Stimulated activated naive CD4-positive, alpha-beta T cell (primary cell): ENCODE data around the gene ACE.
"Not testable (repeated sequence)": the region's sequence is repeated elsewhere in the genome, so short reads cannot be mapped to it uniquely, and the experiment has no call there.

Source experiments
- DNase-seq, 6 experiments: peaks; one replicate each; lab custom pipeline; 2025; lab: John Stamatoyannopoulos, UW

Gene ACE

DNA sequence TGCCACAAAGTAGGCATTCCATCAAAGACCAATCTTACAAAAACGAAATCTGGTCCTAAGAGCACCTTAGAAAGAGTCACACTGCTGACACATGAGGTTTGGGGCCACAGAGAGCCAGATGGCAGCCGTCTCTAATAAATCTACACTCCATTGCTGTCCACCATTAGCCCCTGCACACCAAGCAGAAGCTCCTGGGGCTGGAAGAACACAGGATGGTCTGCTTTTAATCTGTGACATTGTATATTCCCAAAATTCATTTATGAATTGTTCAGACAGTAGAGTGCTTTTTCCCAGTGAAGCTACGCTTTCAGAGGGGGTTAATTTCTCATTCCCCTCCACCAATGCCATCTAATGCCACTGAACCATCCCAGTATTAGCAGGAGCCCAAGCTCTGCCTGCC, 32.4 kb upstream of the ACE start:
- DNase-seq: no peak

DNA sequence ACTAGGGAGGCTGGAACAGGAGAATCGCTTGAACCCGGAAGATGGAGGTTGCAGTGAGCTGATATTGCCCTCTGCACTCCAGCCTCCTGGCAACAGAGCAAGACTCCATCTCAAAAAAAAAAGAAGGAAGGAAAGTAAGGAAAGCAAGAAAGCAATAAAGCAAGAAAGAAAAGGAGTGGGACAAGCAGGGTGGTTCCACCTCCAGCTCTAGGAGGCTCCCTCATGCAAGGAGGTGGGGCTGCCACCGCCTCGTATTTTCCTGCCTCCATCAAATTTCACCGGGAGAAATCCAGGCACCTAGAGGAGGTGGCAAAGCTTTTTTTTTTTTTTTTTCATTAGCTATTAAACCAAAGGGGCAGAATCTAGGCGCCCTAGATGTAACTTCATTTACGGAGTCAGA, 31.8 kb upstream of the ACE start:
- DNase-seq: no peak

DNA sequence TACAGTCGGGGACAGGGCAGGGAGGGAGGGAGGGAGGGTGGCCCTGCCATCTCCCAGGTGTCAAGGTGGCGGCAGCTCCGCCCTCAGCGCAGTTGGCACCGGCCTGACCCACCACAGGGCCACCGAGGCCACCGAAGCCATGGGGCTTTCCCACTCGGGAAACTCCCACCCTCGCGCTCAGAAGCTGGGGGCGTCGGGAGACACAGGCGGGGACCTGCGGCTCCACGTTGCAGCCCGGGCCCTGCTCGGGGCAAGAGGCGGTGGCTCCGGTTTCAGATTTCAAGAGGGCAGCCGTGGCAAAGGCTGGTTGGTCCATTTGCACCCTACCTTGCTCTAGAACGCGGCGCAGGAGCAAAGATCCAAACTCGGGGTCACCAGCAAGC, 31.3 kb upstream of the ACE start:
- peak in 4 of 6 experiments; percentile 17 to 60 (median 50) for DNase-seq

DNA sequence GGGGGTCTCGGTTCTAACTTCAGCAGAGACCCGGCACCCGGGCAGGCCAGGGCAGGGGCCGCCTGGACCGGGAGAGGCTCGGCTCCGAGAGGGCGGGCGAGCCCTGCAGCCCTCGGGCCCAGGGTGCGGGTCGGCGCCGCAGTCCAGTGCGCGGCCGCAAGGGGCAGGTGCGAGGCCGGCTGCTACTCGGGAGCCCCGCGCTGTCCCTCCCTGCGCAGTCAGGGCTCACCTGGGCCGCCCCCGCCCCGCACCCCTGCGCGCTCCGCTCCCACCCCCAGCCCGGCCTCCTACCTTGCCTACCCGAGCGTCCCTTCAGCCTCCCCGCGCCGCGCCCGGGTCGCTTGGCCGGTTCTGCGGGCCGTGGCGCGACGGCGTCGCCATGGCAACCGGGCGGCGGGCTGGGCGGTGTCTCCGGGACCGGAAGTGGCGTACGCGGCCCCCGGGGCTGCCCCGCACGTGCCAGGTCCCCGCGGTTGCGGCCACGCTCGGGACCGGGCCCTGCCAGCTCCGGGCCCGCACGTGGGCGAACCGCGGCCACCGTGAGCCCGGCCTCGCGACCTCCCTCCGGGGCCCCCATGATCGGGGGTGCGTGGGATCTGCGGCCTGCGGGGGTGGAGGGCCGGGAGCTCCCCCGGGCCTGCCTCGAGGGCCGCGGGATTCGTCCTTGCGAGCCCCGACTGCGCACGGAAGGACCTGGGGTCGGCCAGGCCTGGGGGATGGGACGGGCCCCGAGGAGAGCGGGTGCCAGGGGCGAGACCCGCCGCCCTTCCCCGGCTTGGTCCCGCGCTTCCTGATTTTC, 30.7 kb upstream of the ACE start, which contains the start of gene CYB561:
Gene CYB561, minus strand, starts transcription at position 353 of the 799 bp plus-strand sequence. CDS start 8,759 bp downstream, outside the sequence.
- peak; percentile 17 to 73 (median 60) for DNase-seq

DNA sequence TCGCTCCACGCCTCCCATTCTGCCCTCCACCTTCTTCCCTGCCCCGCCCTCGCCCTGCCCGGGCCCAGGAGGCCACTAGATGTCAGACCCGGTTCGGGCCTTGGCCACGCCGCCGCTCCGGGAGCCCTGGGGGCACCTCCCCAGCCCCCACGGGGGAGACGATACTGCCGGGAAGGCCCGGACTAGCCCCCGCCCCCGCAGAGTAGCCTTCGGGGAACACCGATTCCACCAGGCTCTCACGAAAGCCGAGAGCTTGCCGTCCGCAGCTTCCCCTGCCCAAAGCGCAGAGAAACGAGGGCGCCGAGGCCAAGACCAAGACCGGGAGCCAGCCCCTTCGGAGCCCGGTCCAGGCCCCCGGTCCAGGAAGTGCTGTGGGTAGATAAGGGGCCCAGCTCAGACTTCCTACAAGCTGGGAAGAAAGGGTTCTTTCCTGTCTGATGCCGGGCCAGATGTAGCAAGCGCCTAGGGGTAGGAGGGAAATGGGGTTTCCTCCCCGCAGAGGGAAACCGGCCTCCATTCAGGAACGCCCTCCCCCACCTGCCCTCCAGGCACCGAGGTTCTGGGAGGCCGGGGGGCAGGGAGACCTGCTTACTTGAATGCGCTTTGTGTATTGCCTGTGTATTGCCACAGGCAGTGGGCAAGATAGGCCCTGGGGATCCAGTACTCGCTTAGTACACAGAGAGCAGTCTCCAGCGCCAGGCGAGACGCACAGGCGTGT, 29.9 kb upstream of the ACE start:
- peak in 5 of 6 experiments; percentile 13 to 56 (median 32) for DNase-seq

DNA sequence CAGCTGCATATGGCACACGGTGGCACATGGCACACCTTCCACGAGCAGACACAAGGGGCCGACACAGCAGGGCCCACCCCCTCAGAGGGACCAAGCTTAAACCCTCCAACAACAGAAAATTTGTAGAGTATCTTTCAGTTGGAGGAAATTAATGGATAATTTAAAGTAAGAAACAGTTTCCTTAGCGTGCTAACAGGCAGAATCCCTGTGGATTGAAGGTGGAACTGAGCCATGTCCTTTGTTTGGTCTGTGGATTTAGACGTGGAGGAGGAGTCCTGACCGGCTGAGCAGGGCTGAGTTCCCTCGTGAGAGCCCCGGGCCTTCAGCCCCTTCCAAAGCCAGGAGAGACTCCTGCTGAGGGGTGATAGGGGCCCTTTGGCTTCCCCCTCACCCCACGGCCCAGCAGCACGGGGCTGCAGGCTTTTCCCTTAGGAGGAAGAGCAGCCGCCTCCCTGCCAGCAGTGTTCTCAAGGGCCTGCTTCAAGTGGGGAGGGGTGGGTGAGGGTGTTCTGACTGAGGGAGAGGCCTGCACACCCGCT, 29.3 kb upstream of the ACE start:
- no peak for DNase-seq

DNA sequence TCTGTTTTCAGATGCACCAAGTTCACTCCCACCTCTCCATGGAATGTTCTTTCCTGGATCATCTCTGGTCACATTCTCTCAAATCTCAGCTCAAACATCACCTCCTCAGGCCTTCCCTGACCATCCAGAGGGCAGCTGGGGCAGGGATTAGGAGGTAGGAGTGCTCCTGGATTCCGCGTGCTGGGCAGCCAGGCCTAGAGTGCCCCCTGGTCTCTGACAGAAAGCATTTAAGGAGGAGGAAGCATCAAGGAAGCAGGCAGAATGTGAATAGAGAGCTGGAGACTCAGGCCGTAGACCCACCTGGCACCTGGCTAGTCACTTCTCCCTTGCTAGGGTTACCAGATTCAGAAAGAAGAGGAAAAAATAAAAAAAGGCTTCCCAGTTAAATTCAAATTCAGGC, 28.2 kb upstream of the ACE start:
- DNase-seq: no peak

DNA sequence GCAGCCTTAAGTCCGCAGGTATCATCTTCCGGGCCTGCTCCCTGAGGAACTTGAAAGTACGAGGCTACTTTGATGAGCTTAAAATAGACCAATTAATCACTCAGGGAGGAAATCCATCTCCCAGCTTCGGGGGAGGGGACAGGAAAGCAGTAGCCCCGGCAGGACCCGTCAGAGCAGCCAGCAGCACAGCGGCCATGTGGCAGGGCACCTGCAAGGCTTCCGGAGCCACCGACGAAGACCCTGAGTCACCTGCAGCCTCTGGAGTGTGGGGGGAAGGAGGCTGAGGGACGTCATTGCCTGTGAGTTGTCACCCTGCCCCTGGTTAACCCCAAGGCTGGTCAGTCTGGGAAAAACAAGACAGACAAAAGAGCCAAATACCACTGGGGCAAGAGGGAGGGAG, 26.3 kb upstream of the ACE start:
- no peak for DNase-seq

DNA sequence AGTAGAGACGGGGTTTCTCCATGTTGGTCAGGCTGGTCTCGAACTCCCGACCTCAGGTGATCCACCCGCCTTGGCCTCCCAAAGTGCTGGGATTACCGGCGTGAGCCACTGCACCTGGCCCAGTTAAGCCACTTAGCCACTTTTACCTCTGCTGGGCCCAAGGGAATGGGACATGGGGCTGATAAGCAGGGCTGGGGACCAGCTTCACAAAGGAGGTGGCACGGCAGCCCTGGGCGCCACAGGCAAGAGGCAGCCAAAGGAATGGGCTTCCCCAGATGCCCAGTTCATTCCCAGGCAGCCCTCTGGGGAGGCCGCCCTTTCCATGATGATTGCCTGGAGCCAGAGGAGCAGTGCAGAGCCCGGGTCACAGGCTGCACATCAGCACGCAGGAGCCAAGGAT, 25.7 kb upstream of the ACE start:
- no peak for DNase-seq

DNA sequence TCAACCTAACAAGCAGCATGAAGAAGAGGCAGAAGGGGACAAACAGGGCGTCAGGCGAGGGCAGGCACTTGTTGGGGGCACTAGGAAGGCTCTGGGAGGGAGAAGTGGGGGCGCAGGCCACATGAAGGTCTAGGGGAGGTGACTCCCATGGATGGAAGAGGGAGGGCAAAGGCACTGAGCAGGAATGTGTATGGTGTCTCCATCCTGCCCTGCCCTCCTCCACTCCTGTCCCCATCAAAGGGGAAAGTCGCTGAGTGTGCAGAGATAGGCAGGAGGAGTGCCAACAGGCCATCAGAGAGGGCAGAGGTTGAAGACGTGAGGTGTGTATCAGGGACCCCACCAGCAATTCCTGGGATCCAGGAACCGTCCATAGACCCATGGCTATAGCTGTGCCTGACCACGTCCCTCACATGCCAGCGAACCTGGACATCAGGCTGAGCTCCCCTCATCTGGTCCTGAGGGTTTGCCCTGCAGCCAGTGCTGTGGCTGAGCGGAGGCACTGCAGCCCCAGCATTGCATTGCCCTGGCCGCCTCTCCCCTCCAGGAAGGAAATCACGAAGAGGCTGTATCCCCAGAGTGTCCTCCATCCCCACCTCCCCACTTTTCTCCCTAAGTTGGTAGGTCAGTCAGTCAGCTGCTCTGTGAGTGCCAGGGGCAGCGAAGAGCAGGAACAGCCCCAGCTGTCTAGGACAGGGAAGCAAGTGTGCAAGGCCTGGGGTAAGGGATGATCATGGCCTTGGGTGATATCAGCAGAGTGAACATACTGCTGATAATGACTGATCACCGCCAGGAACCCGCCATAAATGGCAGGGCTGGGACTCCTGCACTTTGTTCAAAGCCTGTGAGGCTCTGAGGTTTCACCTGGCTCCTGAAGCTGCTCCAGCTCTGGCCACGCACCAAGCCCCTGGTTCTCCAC, 24.6 kb upstream of the ACE start:
- DNase-seq: no peak

DNA sequence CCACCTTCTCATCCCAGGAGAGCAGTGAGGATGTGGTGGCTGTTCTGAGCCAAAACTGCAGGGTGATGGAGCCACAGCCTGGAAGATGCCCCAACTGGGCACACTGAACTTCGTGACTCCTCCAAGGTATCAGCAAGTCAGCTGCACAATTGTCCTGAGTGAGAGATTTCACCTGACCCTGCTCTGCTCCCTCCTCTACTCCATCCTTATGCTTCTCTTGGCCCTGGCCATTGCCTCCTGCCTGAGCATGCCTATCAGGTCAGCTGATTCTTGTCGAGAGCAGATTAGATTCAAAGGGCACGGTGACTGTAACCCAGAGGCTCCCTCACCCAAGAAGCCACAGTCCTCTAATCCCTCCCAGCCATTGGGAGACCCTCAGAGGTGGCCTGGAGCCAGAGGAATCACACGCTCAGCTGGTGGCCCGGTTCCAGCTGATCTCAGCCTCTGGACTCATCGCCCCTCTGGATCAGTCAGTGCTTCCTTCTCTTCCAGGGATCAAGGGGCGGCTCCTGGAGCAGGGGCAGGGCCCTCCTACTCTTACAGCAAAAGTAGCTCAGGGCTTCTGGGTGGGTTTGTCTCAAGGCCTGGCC, 23.8 kb upstream of the ACE start:
- DNase-seq: no peak

DNA sequence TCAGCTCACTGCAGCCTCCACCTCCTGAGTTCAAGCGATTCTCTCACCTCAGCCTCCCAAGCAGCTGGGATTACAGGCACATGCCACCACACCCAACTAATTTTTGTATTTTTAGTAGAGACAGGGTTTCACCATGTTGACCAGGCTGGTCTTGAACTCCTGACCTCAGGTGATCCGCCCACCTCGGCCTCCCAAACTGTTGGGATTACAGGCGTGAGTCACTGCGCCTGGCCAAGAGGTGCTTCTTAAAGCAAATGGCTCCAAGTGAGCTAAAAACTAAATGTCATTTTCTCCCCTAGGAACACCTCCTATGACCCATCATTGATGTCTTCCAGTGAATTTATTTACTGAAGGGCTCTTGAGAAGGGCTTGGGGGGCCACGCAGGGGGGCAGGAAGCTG, 22.5 kb upstream of the ACE start:
- DNase-seq: not testable (repeated sequence)

DNA sequence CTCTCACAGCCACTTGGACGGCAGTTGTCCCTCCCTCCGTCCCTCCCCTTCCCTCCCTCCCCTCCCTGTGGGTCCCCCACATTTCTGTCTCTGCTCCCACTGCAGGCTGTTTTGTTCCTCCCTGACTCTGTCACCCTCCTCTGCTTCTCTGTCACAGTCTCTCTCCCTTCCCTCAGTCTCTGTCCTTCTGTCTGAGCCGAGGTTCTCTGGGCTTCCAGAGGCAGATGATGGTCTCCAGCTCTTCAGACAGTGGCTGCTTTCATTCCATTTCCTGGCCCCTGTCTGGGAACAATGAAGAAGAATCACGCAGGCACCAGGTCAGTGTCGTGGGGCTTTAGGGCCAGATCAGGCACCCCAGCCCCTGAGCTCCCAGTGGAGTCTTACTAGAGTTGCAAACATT, 21.9 kb upstream of the ACE start:
- no peak for DNase-seq

DNA sequence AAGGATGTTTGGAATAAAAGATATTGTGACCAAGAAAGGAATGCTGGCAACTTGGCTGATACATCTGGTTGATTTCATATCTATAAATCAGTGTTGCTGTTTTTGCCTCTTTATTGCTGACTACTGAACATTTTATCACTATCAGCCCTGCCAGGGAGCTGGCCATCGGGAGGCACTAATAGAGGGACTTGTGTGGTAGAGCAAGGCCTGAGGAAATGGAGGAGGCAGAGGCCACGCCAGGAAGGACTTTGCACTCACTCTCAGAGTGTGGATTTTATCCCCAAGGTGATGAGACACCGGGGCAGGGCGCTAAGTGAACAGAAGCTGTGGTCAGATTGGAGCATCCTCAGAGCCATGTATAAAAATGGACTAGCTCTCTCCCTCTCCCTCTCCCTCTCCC, 21.4 kb upstream of the ACE start:
- DNase-seq: no peak

DNA sequence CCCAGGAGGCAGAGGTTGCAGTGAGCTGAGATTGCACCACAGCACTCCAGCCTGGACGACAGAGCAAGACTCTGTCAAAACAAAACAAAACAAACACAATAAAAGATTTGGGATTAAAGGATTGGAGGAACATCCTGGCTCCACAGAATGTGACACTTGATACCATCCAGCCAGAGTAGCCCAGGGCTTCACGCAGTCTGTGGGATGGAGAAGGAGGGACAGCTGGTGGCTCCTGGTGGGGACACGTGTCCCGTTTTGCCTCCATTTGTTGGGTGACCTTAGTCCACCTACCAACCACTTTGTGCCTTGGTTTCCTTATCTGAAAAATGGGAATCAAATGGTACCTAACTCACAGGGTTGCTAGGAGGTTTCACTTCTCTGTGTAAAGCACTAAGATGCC, 18.4 kb upstream of the ACE start:
- DNase-seq: no peak

DNA sequence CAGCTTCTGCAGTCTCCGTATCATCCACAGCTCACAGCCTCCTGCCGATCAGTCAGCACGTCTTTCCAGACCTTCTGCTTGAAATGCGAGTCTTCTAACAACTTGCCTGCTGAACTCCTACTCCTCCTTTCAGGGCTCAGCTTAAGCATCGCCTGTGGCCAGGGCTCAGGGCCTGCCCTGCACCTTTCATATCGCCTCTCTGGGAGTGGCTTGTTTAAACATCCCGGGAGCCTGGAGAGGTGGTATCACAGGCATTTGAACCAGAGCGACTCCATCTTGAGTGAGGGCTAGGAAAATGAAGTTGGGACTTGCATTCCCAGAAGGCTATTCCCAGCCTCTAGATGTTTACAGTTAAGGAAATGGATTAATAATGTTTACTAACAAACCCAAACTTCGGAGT, 16.8 kb upstream of the ACE start:
- no peak for DNase-seq

DNA sequence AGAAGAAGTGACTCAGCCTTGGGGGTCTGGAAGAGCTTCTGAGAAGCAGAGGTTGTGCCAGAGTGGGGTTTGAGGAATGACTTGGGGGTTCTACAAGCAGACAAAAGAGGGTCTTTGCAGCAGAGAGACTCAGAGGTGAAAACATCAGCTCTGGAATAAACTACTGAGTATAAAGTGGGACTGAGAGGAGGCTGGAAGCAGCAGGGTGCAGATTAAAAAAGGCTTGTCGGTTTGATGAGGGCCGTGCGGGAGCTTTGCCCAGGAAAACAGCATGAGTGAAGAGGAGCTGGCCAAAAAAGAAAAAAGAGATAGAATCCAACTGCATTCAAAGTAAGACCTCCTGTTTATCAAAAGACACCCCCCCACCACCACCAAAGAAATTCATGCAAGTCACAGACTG, 13.1 kb upstream of the ACE start:
- no peak for DNase-seq

DNA sequence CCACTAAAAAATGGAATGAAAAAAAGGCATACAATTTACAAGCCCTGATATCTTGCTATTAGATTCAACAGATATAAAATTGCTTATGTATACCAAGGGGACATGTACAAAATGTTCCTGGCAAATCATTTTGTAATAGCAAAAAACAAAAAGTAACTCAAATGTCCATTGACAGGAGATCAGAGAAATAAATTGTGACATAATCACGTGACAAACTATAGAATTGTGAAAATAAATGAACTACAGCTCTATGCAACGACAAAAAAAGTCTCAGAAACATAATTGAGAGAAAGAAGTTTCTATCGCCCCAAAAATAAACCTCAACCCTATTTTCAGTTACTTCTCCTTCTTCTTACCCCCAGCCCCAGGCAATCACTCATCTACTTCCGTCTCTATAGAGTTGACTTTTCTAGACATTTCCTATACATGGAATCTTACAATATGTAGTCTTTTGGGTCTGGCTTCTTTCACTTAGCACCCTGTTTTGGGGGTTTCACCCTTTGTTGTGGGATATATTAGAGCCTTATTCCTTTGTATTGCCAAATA, 12.1 kb upstream of the ACE start:
- no peak for DNase-seq

DNA sequence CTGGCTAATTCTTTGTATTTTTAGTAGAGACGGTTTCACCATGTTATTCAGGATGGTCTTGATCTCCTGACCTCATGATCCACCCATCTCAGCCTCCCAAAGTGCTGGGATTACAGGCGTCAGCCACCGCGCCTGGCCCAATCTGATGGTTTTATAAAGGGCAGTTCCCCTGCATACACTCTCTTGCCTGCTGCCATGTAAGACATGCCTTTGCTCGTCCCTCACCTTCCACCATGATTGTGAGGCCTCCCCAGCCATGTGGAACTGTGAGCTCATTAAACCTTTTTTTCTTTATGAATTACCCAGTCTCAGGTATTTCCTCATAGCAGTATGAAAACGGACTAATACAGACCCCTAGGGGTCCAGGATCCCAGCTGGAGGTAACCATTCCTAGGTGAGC, 8.8 kb upstream of the ACE start:
- DNase-seq: not testable (repeated sequence)

DNA sequence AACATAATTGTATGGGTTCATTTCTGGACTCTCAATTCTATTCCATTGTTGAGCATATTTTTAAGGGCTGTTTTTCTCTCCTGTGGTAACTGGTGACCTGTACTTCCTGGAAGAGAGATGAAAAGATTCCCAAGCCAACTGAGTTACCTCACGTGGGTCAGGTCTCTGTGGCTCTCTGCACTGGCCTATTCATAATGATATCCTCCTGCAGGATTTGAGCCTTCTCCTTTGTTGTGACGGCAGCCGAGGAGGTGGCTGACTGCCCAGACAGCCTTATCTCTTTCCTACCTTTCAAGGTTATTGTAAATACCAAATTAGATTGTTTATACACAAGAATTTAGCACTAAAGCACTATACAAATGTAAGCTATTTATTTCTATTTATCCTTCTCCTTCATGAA, 2.7 kb upstream of the ACE start:
- no peak for DNase-seq
